Stomach (tissue), 4 donors: ENCODE measurements around the gene ANKLE2.
"Not testable (repeated sequence)": the region's sequence is repeated elsewhere in the genome, so short reads cannot be mapped to it uniquely, and the experiment has no call there.

ENCODE experiments used
- EP300 ChIP-seq: sonication (generic); formaldehyde crosslinking; IDR thresholded peaks from one replicate; pipeline ENCODE4 v1.6.1; 2017; ENCODE audit warnings: antibody characterized with exemption
- POLR2AphosphoS5 ChIP-seq, 3 donors: sonication (generic); formaldehyde crosslinking; IDR thresholded peaks; one replicate each; pipeline ENCODE4 v1.6.1; 2016; ENCODE audit warnings: antibody characterized with exemption in 3 of 3
- TF ChIP-seq, protein P1 (sequence below), 7 experiments: fragments of 450-650 bp in 4 of 7; fragments of 200-600 bp in 3 of 7; sonication (generic) in 3 of 7; IDR thresholded peaks; one replicate each; pipeline ENCODE4 v1.5.1; 2016 to 2019; ENCODE audit warnings: antibody characterized with exemption in 7 of 7, control low read depth in 2 of 7, mild to moderate bottlenecking in 1 of 7

DNA sequence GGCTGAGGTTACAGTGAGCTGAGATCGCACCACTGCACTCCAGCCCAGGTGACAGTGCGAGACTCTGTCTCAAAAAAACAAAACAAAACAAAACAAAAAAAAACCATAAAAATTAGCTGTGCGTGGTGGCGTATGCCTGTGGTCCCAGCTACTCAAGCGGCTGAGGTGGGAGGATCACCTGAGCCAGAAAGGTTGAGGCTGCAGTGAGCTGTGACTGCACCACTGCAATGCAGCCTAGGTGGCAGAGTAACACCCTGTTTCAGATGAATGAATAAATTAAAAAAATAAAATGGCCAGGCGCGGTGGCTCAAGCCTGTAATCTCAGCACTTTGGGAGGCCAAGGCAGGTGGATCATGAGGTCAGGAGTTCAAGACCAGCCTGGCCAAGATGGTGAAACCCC, 8.0 kb downstream of the ANKLE2 start:
- TF ChIP-seq, protein P1, sequence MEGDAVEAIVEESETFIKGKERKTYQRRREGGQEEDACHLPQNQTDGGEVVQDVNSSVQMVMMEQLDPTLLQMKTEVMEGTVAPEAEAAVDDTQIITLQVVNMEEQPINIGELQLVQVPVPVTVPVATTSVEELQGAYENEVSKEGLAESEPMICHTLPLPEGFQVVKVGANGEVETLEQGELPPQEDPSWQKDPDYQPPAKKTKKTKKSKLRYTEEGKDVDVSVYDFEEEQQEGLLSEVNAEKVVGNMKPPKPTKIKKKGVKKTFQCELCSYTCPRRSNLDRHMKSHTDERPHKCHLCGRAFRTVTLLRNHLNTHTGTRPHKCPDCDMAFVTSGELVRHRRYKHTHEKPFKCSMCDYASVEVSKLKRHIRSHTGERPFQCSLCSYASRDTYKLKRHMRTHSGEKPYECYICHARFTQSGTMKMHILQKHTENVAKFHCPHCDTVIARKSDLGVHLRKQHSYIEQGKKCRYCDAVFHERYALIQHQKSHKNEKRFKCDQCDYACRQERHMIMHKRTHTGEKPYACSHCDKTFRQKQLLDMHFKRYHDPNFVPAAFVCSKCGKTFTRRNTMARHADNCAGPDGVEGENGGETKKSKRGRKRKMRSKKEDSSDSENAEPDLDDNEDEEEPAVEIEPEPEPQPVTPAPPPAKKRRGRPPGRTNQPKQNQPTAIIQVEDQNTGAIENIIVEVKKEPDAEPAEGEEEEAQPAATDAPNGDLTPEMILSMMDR (IDR thresholded peaks at IDR 0.05), result not testable (repeated sequence)
- not testable (repeated sequence) for TF ChIP-seq EP300; POLR2AphosphoS5 (IDR thresholded peaks at IDR 0.05)
